ENCODE results near the gene C14orf93.

DNA sequence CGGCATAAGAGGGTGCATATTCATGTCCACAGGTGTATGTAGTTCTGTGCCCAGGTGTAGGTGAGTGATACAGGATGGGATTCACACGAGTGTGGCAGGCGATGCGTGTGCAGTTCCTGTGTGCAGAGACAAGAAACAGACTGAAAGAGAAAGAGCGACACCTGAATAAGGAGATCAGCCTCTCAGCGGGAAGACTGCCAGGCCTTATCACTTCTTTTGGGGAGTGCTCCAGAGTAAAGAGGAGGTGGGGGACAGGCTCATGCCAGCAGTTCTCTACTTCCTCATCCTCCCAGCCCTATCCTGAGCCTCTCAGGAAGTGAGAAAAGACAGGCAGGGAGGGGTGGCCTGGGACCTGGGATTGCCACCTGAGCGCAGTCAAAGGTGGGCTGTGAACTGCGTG lies 34.9 kb upstream of the C14orf93 start:
- TF ChIP-seq, protein P1, sequence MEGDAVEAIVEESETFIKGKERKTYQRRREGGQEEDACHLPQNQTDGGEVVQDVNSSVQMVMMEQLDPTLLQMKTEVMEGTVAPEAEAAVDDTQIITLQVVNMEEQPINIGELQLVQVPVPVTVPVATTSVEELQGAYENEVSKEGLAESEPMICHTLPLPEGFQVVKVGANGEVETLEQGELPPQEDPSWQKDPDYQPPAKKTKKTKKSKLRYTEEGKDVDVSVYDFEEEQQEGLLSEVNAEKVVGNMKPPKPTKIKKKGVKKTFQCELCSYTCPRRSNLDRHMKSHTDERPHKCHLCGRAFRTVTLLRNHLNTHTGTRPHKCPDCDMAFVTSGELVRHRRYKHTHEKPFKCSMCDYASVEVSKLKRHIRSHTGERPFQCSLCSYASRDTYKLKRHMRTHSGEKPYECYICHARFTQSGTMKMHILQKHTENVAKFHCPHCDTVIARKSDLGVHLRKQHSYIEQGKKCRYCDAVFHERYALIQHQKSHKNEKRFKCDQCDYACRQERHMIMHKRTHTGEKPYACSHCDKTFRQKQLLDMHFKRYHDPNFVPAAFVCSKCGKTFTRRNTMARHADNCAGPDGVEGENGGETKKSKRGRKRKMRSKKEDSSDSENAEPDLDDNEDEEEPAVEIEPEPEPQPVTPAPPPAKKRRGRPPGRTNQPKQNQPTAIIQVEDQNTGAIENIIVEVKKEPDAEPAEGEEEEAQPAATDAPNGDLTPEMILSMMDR (IDR thresholded peaks at IDR 0.05 in 4 of 5, conservative IDR thresholded peaks at IDR 0.05 in 1 of 5): no peak
- no peak for TF ChIP-seq POLR2A (IDR thresholded peaks at IDR 0.05)

All from gastrocnemius medialis (tissue), 4 donors.